SK-N-SH treated with all-trans-retinoic acid at 6 μM for 48 hours (cell line): Measurements from ENCODE around the gene RAX2.

Source experiments
- ATAC-seq: fragments of 200-7000 bp; cut with Tn5 transposase; 3 replicates; pipeline ENCODE4 v1.9.1; 2020; ENCODE audit warnings: mild to moderate bottlenecking, moderate library complexity
- ARNTL ChIP-seq: fragments of 450-650 bp; formaldehyde crosslinking; IDR thresholded peaks from 2 replicates; pipeline ENCODE4 v1.5.0; 2020; ENCODE audit warnings: low read depth, mild to moderate bottlenecking, moderate library complexity, borderline replicate concordance
- BACH2 ChIP-seq: fragments of 250-450 bp; sonication (Bioruptor Pico); IDR thresholded peaks from 2 replicates; pipeline ENCODE4 v1.9.0; 2021; ENCODE audit warnings: mild to moderate bottlenecking, borderline replicate concordance
- CSDC2 ChIP-seq: fragments of 250-450 bp; sonication (Bioruptor Pico); IDR thresholded peaks from 2 replicates; pipeline ENCODE4 v1.5.0; 2020; ENCODE audit warnings: mild to moderate bottlenecking, moderate library complexity
- GLIS3 ChIP-seq: fragments of 250-450 bp; sonication (Bioruptor Pico); IDR thresholded peaks from 2 replicates; pipeline ENCODE4 v1.5.0; 2020; ENCODE audit warnings: mild to moderate bottlenecking, moderate library complexity
- SNAI2 ChIP-seq: fragments of 250-450 bp; sonication (Bioruptor Pico); IDR thresholded peaks from 2 replicates; pipeline ENCODE4 v1.5.0; 2020; ENCODE audit warnings: mild to moderate bottlenecking, moderate library complexity
- TCF4 ChIP-seq: fragments of 250-450 bp; sonication (Bioruptor Pico); IDR thresholded peaks from 2 replicates; pipeline ENCODE4 v1.8.0; 2021; ENCODE audit warnings: mild to moderate bottlenecking, moderate library complexity, borderline replicate concordance
- ZFP30 ChIP-seq: fragments of 450-650 bp; formaldehyde crosslinking; IDR thresholded peaks from 2 replicates; pipeline ENCODE4 v1.5.0; 2022; ENCODE audit warnings: mild to moderate bottlenecking, moderate library complexity
- ZNF565 ChIP-seq: fragments of 450-650 bp; formaldehyde crosslinking; conservative IDR thresholded peaks from 2 replicates; pipeline ENCODE4 v1.5.0; 2020; ENCODE audit warnings: low read depth, mild to moderate bottlenecking, moderate library complexity
- ZNF70 ChIP-seq: fragments of 450-650 bp; formaldehyde crosslinking; IDR thresholded peaks from 2 replicates; pipeline ENCODE4 v1.5.0; 2020; ENCODE audit warnings: mild to moderate bottlenecking, moderate library complexity
- ZNF8 ChIP-seq: fragments of 450-650 bp; formaldehyde crosslinking; IDR thresholded peaks from 2 replicates; pipeline ENCODE4 v1.5.0; 2020; ENCODE audit warnings: mild to moderate bottlenecking, moderate library complexity
- TF ChIP-seq, protein P1 (sequence below): fragments of 250-450 bp; sonication (Bioruptor Pico); IDR thresholded peaks from 2 replicates; pipeline ENCODE4 v1.5.1; 2020; ENCODE audit warnings: low read depth, mild to moderate bottlenecking, moderate library complexity
- TF ChIP-seq, protein P2 (sequence below): fragments of 250-450 bp; sonication (Bioruptor Pico); IDR thresholded peaks from 2 replicates; pipeline ENCODE4 v1.8.0; 2020; ENCODE audit warnings: mild to moderate bottlenecking, moderate library complexity, borderline replicate concordance
- TF ChIP-seq, protein P3 (sequence below): fragments of 250-450 bp; sonication (Bioruptor Pico); IDR thresholded peaks from 2 replicates; pipeline ENCODE4 v1.8.0; 2021; ENCODE audit warnings: low read depth, mild to moderate bottlenecking, moderate library complexity, borderline replicate concordance
- TF ChIP-seq, protein P4 (sequence below): fragments of 250-450 bp; sonication (Bioruptor Pico); IDR thresholded peaks from 2 replicates; pipeline ENCODE4 v1.5.0; 2020; ENCODE audit warnings: mild to moderate bottlenecking, moderate library complexity

The RAX2 gene

DNA sequence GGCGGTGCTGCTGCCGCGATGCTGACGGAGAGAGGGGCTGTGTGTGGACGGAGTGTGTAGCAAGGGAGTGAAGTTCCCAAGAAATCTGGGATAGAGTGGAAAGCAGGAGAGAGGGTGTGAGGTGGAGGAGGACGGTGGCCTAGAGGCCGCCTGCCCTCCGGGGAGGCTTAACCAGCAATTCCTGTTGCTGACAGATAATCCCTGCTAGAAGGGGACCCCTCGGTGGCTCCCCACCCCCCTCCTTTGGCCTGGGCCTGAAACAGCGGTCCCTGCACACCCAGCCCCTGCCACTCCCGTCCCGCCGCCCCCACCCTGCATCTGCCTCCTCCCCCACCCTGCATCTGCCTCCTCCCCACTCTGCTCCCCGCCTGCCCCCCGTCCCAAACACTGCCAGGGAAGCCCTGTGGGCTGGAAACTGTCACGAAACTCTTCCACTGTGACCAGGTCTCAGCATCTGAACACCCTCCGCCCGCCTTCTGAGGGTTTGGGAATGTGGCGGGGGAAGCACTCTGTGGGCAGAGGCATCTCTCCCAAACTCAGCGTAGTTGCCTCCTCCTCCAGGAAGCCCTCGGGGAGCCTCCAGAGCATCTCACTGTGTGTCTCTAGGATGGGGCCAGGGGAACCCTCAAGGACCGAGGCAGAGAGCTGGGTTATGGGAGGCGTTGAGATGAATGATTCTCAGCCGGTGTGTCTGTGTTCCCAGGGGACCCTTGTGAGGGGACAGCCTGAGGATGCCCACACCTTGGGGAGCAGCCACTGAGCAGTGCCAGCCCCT is 31.3 kb upstream of the RAX2 start (continued):
- TF ChIP-seq, protein P1, sequence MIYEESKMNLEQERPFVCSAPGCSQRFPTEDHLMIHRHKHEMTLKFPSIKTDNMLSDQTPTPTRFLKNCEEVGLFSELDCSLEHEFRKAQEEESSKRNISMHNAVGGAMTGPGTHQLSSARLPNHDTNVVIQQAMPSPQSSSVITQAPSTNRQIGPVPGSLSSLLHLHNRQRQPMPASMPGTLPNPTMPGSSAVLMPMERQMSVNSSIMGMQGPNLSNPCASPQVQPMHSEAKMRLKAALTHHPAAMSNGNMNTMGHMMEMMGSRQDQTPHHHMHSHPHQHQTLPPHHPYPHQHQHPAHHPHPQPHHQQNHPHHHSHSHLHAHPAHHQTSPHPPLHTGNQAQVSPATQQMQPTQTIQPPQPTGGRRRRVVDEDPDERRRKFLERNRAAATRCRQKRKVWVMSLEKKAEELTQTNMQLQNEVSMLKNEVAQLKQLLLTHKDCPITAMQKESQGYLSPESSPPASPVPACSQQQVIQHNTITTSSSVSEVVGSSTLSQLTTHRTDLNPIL (CRISPR knock-in tag), result no peak

DNA sequence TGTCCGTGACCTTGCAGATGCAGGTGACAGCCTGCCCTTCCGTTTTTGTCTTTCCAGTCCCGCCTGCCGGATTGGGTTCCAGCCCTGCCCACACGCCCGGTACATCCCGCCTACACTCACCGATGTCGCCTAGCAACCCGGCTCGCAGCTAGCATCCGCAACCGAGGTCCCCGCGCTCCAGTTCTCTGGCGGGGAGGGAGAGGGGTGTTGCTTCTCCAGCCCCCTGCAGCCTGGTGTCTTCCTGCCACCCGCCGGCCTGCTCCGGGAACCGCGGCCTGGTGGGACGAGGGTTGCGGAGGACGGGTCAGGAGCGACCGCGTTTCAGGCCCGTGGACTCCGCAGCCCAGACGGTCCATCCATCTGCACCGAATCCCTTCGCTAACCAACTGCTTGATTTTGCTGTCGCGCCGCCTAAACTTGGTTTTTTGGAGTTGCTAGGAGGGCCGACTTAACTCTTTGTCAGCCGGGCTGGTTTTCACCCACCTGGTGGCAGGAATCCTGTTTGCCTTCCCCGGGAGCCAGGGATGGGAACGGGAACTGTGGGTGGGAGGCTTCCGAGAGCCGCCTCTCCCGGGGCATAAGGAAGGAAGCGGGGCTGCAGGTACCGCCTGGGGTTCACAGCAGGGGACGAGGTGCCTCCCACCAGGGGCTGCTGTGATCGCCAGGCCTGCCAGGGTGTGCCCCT is 29.5 kb upstream of the RAX2 start:
- ATAC-seq, result peak; percentile 70
- no peak for TF ChIP-seq BACH2 (CRISPR knock-in tag)
- no peak for TF ChIP-seq GLIS3 (CRISPR knock-in tag)
- TF ChIP-seq ZNF8 (CRISPR knock-in tag), result no peak
- TF ChIP-seq ARNTL (CRISPR knock-in tag), result no peak
- TF ChIP-seq, protein P2, sequence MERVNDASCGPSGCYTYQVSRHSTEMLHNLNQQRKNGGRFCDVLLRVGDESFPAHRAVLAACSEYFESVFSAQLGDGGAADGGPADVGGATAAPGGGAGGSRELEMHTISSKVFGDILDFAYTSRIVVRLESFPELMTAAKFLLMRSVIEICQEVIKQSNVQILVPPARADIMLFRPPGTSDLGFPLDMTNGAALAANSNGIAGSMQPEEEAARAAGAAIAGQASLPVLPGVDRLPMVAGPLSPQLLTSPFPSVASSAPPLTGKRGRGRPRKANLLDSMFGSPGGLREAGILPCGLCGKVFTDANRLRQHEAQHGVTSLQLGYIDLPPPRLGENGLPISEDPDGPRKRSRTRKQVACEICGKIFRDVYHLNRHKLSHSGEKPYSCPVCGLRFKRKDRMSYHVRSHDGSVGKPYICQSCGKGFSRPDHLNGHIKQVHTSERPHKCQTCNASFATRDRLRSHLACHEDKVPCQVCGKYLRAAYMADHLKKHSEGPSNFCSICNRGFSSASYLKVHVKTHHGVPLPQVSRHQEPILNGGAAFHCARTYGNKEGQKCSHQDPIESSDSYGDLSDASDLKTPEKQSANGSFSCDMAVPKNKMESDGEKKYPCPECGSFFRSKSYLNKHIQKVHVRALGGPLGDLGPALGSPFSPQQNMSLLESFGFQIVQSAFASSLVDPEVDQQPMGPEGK (CRISPR knock-in tag), result no peak
- no peak for TF ChIP-seq TCF4
- TF ChIP-seq ZNF565 (CRISPR knock-in tag), result no peak
- TF ChIP-seq, protein P3, sequence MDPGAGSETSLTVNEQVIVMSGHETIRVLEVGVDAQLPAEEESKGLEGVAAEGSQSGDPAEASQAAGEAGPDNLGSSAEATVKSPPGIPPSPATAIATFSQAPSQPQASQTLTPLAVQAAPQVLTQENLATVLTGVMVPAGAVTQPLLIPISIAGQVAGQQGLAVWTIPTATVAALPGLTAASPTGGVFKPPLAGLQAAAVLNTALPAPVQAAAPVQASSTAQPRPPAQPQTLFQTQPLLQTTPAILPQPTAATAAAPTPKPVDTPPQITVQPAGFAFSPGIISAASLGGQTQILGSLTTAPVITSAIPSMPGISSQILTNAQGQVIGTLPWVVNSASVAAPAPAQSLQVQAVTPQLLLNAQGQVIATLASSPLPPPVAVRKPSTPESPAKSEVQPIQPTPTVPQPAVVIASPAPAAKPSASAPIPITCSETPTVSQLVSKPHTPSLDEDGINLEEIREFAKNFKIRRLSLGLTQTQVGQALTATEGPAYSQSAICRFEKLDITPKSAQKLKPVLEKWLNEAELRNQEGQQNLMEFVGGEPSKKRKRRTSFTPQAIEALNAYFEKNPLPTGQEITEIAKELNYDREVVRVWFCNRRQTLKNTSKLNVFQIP (CRISPR knock-in tag), result no peak
- TF ChIP-seq ZNF70 (CRISPR knock-in tag), result no peak
- no peak for TF ChIP-seq SNAI2 (CRISPR knock-in tag)
- TF ChIP-seq, protein P4, sequence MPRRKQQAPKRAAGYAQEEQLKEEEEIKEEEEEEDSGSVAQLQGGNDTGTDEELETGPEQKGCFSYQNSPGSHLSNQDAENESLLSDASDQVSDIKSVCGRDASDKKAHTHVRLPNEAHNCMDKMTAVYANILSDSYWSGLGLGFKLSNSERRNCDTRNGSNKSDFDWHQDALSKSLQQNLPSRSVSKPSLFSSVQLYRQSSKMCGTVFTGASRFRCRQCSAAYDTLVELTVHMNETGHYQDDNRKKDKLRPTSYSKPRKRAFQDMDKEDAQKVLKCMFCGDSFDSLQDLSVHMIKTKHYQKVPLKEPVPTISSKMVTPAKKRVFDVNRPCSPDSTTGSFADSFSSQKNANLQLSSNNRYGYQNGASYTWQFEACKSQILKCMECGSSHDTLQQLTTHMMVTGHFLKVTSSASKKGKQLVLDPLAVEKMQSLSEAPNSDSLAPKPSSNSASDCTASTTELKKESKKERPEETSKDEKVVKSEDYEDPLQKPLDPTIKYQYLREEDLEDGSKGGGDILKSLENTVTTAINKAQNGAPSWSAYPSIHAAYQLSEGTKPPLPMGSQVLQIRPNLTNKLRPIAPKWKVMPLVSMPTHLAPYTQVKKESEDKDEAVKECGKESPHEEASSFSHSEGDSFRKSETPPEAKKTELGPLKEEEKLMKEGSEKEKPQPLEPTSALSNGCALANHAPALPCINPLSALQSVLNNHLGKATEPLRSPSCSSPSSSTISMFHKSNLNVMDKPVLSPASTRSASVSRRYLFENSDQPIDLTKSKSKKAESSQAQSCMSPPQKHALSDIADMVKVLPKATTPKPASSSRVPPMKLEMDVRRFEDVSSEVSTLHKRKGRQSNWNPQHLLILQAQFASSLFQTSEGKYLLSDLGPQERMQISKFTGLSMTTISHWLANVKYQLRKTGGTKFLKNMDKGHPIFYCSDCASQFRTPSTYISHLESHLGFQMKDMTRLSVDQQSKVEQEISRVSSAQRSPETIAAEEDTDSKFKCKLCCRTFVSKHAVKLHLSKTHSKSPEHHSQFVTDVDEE, result no peak

DNA sequence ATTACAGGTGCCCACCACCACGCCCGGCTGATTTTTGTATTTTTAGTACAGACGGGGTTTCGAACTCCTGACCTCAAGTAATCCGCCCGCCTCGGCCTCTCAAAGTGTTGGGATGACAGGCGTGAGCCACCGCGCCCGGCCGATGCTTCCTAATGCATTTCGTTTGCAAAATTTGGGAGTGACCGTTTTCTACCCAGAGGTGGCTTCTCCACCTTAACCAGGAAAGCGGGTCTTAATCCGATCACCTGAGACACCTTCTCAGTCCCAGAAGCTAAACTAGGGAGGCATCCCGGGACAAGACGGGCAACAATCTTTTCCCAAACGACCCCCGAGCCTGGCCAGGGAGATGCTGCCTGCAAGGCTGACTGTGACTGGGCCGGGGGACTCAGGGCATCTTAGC is 29.0 kb upstream of the RAX2 start:
- TF ChIP-seq, protein P1 (CRISPR knock-in tag), result no peak
- TF ChIP-seq ZNF8 (CRISPR knock-in tag) (no peak), CSDC2 (CRISPR knock-in tag) (no peak), ZNF565 (CRISPR knock-in tag) (no peak), ZFP30 (CRISPR knock-in tag) (no peak)
- TF ChIP-seq, protein P2 (CRISPR knock-in tag), result no peak
- no peak for ATAC-seq
